Activated T-cell treated with anti-CD3 and anti-CD28 coated beads, Interleukin-2, amount 50 U/mL, for 24 hours (primary cell): Measurements from ENCODE around the gene CHST11.

Source experiments
- DNase-seq: peaks from one replicate; pipeline ENCODE4 v3.0.0-alpha.2; 2020
- H3K27ac Mint-ChIP-seq: 2 replicates; pipeline ENCODE4 v1.8.0; 2020; ENCODE audit warnings: mild to moderate bottlenecking, mixed read lengths
- H3K27me3 Mint-ChIP-seq: 2 replicates; pipeline ENCODE4 v1.8.0; 2020; ENCODE audit warnings: mixed read lengths
- H3K36me3 Mint-ChIP-seq: 2 replicates; pipeline ENCODE4 v1.8.0; 2020; ENCODE audit warnings: low read depth, mixed read lengths
- H3K4me1 Mint-ChIP-seq: 2 replicates; pipeline ENCODE4 v1.8.0; 2020; ENCODE audit warnings: low read depth, mixed read lengths
- H3K4me3 Mint-ChIP-seq: 2 replicates; pipeline ENCODE4 v1.8.0; 2020; ENCODE audit warnings: mild to moderate bottlenecking, moderate library complexity, mixed read lengths
- H3K9me3 Mint-ChIP-seq: 2 replicates; pipeline ENCODE4 v1.8.0; 2020; ENCODE audit warnings: mixed read lengths

The CHST11 gene

DNA sequence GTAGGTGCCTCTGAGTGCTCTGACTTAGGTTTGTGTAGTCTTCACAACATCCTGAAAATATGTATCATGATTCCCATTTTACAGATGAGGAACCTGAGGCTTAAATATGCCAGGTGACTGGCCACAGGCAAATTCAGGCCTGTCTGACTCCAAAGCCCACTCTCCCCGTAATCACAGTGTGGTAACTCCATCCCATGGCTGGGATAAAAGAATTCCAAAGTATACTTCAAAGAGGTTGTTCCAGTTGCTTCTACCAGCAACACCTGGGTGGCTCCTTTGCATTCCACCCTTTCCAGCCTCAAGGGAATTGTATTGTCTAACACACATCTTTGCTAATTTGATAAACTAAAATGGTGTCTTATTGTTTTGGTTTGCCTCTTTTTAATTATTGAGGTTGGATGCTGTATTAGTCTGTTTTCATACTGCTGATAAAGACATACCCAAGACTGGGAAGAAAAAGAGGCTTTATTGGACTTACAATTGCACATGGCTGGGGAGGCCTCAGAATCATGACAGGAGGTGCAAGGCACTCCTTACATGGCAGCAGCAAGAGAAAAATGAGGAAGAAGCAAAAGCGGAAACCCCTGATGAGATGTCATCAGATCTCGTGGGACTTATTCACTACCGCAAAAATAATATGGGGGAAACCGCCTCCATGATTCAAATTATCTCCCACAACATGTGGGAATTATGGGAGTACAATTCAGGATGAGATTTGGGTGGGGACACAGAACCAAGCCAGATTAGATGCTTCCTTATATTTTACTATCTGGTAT is 9.9 kb upstream of the CHST11 start:
- Mint-ChIP-seq H3K36me3 (no peaks in the 10 kb centered on the region), H3K9me3 (no peaks in the 10 kb centered on the region), H3K4me3 (no peak overlapping the region), H3K27me3 (no peaks in the 10 kb centered on the region), H3K27ac (no peak overlapping the region), H3K4me1 (no peaks in the 10 kb centered on the region)
- no peak for DNase-seq

DNA sequence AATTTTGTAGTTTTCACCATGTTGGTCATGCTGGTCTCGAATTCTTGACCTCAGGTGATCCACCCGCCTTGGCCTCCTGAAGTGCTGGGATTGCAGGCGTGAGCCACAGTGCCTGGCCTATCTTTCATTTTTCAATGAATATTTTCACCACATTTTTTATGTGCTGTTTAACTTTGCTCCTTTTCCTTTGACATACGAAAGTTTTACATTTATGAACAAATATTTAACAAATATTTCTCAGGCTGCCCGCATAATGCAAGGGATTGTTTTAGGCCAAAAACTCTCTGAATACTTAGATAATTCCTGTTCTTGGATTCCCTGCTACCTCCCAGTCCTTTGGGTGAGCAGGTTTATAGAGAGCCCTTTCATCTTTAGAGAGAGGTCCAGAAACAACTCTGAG is 8.7 kb upstream of the CHST11 start:
- no peaks in the 10 kb centered on the region for H3K36me3 Mint-ChIP-seq
- no peaks in the 10 kb centered on the region for H3K27me3 Mint-ChIP-seq
- no peak overlapping the region for H3K27ac Mint-ChIP-seq
- no peak for DNase-seq
- no peak overlapping the region for H3K4me3 Mint-ChIP-seq
- no peaks in the 10 kb centered on the region for H3K9me3 Mint-ChIP-seq
- H3K4me1 Mint-ChIP-seq: no peaks in the 10 kb centered on the region

DNA sequence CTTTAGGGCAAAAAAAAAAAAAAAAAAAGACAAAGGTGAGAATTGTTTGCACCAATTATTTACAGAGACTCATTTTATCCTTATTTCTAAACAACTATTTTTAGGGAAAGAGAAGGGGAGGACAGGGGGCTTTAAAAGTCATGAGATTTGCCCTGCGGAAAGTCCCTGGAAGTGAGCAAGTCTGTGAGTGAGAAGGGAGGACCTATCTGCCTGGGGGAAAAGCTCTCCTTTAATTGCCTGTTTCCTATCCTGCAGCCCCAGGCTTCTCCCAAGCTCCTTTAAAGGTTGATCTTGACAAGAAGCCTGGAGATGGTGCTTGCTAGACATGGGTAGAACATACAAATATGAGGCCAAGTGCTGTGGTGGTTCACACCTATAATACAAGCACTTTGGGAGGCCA is 8.3 kb upstream of the CHST11 start:
- H3K4me3 Mint-ChIP-seq: no peak overlapping the region
- H3K9me3 Mint-ChIP-seq: no peaks in the 10 kb centered on the region
- H3K4me1 Mint-ChIP-seq: no peaks in the 10 kb centered on the region
- H3K36me3 Mint-ChIP-seq: no peaks in the 10 kb centered on the region
- H3K27me3 Mint-ChIP-seq: no peaks in the 10 kb centered on the region
- no peak overlapping the region for H3K27ac Mint-ChIP-seq
- DNase-seq: no peak

DNA sequence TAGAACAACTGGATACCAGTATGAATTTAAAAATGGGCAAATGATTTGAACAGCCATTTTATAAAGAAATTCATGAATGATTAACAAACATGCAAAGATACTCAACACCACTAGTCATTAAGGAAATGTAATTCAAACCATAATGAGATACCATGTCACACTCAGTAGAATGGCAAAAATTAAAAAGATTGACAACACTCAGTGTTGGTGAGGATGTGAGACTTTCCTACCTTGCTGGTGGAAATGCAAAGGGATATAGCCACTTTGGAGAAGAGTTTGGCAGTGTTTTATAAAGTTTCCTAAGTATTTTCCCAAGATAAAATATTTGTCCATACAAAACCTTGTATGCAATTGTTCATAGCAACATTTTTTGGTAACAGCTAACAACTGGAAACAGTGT is 6.0 kb upstream of the CHST11 start:
- DNase-seq: no peak
- Mint-ChIP-seq H3K4me1 (peaks cover 8% of the 10 kb centered on the region), H3K27ac (no peak overlapping the region), H3K9me3 (no peaks in the 10 kb centered on the region), H3K4me3 (no peak overlapping the region), H3K36me3 (no peaks in the 10 kb centered on the region), H3K27me3 (no peaks in the 10 kb centered on the region)

DNA sequence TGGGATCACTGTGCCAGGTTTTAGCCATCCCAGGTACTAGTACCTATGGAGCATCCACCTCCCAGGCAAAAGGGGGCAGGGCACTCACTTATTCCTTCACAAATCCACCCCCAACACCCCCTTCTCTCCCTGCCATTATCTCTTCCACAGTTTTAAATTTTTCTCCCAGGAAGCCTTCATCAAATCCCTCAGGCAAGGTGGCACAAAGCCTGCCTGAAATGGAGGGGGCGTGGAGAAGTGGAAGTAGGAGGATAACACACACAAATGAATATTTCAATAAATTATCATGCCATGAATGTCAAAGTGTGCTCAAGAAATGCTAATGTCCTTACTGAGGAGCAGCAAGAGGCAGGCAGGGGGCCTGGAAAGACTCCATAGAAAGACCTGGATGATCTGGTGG is 4.7 kb upstream of the CHST11 start:
- H3K4me1 Mint-ChIP-seq: peaks cover 17% of the 10 kb centered on the region
- peaks cover 4% of the 10 kb centered on the region for H3K36me3 Mint-ChIP-seq
- H3K27ac Mint-ChIP-seq: no peak overlapping the region
- H3K4me3 Mint-ChIP-seq: no peak overlapping the region
- no peaks in the 10 kb centered on the region for H3K27me3 Mint-ChIP-seq
- no peaks in the 10 kb centered on the region for H3K9me3 Mint-ChIP-seq
- DNase-seq: no peak

DNA sequence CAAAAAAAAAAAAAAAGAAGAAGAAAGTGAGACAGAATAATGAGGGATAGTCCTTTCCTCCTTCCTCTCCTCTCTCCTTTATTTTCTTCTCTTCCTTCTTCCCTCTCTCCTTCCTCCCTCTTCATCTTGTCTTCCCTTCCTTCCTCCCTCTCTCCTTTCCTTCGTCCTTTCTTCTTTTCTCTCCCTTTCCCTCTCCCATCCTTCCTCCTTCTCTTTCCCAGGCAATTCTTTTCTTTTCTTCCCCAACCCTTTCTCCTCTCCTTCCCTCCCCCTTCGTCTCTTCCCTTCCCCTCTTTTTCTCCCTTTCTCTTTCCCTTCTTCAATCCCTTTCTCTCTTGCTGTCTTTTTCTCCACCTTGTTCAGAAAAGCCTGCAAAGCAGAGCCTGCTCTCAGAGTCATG is 3.6 kb upstream of the CHST11 start:
- H3K4me3 Mint-ChIP-seq: no peak overlapping the region
- H3K27ac Mint-ChIP-seq: no peak overlapping the region

DNA sequence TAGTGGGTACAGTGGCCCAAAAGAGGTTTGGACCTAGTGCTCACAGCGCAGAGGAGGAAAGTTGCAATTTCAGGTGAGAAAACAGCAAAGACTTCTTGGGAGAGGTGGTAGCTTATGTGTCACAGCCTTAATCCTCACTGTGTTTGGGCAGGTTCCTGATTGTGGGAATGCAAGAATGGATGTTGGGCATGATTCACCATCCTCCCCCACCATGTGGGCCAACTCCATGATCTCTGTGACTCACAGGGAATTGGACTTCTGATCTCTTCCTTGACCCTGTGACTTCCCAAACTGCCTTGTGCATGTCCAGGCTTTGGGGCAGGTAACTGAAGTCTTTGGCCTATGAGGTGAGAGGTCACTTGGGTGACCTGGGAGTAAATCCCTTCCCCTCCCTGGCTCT is 1.8 kb upstream of the CHST11 start:
- Mint-ChIP-seq H3K4me1 (peaks cover 29% of the 10 kb centered on the region), H3K27ac (no peak overlapping the region), H3K4me3 (no peak overlapping the region), H3K36me3 (peaks cover 28% of the 10 kb centered on the region), H3K27me3 (no peaks in the 10 kb centered on the region), H3K9me3 (no peaks in the 10 kb centered on the region)
- DNase-seq: no peak

More for the DNA sequence above, 3.6 kb upstream of the CHST11 start:
- Mint-ChIP-seq H3K4me1 (peaks cover 17% of the 10 kb centered on the region), H3K9me3 (no peaks in the 10 kb centered on the region), H3K27me3 (no peaks in the 10 kb centered on the region), H3K36me3 (peaks cover 10% of the 10 kb centered on the region)
- no peak for DNase-seq

DNA sequence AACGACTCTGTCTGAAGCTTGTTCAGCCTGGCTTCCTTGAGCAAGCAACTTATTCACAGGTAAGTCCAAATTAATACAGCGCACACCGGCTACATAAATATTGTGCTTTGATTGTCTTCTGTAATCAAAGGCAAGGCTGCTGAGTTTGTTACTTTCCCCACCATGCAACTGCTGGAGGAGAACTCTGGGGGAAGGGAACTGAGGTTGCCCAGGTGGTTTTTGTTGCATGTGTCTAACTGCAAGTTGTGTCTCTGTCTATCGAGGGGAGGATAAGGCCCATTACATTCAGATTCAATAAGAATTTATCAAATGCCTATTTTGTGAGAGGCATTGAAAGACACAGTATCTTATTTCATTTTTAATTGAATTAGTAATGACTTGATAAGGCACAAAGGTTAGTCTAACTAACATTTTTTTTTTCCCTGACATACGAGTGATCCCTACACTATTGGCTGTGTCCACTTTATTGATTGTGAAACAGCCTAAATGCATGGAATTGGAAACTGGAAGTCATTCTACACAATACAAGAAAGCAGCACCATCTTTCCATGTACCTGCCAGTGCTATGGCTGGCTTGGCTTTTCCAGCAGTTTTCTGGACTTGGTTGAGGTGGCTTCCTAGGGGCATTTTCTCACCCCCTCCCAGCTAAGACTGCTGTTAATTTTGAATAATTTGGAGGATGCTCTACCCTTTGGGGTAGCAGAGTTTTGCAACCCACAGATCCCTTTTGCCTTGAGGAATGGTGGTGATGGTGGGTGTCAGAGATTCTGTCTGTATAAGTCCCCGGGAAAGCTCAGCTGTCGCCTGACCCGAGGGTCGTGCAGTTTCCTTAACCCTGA is 951 bp upstream of the CHST11 start:
- no peak for DNase-seq
- Mint-ChIP-seq H3K9me3 (no peaks in the 10 kb centered on the region), H3K4me1 (peaks cover 37% of the 10 kb centered on the region), H3K27me3 (no peaks in the 10 kb centered on the region), H3K36me3 (peaks cover 30% of the 10 kb centered on the region), H3K4me3 (peak overlapping the region; percentile 98), H3K27ac (peak overlapping the region; percentile 93)

DNA sequence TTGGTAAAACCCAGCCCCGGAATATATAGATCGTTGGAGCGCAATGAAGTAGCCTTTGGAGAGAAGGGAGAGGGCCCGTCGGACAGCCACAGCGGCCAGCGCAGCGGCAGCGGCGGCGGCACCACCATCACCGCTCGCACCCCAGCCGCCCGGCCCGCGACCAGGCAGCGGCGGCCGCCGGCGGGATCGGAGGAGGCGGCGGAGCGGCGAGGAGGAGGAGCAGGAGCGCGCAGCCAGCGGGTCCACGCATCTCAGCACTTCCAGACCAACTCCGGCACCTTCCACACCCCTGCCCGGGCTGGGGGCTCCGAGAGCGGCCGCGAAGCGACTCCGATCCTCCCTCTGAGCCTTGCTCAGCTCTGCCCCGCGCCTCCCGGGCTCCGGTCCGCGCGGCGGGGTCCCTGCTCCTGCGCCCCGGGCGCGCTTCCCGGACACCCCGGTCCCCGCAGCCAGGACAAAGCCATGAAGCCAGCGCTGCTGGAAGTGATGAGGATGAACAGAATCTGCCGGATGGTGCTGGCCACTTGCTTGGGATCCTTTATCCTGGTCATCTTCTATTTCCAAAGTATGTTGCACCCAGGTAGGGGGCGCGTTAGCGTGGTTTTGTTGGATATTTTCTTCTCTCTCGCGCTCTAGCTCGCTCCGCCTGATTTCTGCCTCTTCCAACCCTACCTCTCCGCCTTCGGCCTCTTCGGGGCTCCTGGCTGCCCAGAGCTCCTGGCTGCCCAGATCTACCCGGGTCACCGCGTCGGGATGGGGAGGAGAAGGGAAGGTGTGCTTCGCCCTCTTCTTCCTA is 400 bp downstream of the CHST11 start:
- H3K27me3 Mint-ChIP-seq: no peaks in the 10 kb centered on the region
- H3K9me3 Mint-ChIP-seq: no peaks in the 10 kb centered on the region
- peak overlapping the region; percentile 98 for H3K4me3 Mint-ChIP-seq
- peak; percentile 80 for DNase-seq
- peak overlapping the region; percentile 95 for H3K27ac Mint-ChIP-seq
- H3K4me1 Mint-ChIP-seq: peaks cover 47% of the 10 kb centered on the region
- H3K36me3 Mint-ChIP-seq: peaks cover 30% of the 10 kb centered on the region

DNA sequence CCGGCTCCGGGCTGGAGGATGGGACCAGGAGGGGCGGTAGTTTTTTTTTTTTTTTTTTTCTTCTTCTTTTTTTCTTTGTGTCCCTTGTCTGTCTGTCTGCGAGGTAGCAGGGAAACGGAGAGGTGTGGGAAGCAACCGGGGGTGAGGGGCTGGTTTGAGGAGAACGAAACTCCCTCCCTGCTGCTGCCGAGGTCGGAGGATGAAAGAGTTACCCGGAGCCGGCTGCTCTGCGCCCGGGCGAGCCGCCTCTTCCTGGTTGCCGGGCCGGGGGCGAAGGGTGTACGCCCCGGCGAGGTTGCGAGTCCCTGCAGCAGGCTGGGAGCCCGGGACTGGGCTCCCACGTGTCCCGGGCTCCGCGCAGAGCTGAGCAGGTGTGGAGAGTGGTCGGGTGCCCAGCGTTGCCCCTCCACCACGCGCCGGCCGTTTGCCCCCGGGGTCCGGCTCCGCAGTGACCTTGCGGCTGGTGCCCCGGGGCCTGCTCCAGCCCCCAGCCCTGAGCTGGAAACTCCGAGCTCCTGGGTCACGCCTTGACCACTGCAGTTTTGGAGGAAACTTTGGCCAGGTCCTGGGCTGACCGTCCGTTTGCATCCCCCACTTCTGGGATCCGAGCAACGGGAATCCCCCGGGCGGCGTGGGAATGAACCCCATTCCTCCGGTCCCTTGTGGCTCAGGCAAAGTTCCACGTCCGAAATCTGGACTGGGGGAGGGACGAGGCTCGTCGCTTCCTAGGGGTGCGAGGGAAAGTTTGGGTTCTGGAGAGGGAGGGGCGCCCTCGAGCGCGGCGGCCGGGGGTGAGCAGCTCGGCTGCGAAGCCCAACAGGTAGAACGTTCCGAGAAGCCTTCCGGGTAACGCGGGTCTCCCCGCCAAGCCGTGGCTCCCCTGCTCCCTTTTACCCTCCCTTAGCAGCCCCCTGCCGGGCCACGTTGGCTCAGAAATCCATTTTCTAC is 1.3 kb downstream of the CHST11 start:
- peak overlapping the region; percentile 98 for H3K4me3 Mint-ChIP-seq
- peaks cover 56% of the 10 kb centered on the region for H3K4me1 Mint-ChIP-seq
- no peaks in the 10 kb centered on the region for H3K27me3 Mint-ChIP-seq
- peaks cover 30% of the 10 kb centered on the region for H3K36me3 Mint-ChIP-seq
- no peaks in the 10 kb centered on the region for H3K9me3 Mint-ChIP-seq
- peak; percentile 73 for DNase-seq
- H3K27ac Mint-ChIP-seq: peak overlapping the region; percentile 95

DNA sequence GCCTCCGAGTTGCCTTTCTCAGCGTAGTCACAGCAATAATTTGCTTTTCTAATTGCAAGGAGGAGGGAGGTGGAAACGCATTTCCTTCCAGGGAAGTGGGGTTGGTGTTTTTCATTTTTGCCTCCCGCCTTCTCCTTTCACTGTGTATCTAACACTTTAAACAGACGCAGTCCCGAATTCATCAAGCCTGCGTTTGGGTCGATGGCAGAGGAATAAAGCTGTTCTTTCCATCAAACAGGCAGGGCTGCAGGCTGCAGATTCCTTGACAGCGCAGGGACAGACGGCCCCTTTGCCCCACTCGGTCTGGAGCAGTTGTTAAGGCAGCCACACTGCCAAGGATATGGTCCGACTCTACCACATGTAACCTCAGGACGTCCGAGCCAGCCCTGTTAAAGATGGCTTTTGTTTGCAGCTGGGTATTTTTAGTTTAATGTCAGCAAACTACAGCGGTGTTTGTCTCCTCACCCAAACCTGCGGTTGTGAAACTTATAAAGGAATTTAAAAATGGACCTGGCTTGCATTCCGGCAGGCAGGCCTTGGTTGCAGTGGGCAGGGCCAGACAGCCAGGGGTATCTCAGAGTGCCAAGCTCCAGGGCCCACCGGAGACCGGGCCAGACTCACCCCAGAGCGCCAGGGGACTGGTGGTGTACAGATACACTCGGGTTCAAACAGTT is 2.1 kb downstream of the CHST11 start:
- Mint-ChIP-seq H3K9me3 (no peaks in the 10 kb centered on the region), H3K27ac (peak overlapping the region; percentile 84), H3K4me3 (peak overlapping the region; percentile 98), H3K36me3 (peaks cover 34% of the 10 kb centered on the region), H3K4me1 (peaks cover 64% of the 10 kb centered on the region), H3K27me3 (no peaks in the 10 kb centered on the region)
- peak; percentile 57 for DNase-seq

DNA sequence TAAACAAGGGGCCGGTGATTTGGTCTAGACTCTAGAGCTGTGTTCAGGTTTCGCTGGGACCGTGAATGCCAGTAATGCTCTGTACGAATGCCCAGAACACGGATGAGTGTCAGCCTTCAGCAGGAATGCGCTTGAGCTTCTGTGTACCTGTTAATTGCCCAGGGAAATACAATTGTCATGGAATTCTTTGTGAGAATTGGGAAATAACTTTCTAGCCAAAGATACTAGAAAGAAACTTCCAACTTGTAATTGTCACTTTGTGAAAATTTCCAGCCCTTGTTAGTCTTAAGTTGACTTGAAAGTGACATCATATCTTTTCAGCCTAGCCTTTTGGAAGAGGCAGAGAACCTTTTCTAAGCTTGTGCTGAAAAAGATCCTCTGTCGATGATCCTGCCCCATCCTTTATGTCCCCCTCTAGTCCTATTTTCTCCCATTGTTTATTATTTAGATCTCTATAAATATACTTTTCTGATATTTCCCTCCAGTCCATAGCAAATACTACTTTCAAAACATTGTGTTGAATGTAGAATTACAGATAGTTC is 2.7 kb downstream of the CHST11 start:
- Mint-ChIP-seq H3K9me3 (no peaks in the 10 kb centered on the region), H3K27ac (peak overlapping the region; percentile 84), H3K4me1 (peaks cover 70% of the 10 kb centered on the region), H3K27me3 (no peaks in the 10 kb centered on the region), H3K36me3 (peaks cover 34% of the 10 kb centered on the region), H3K4me3 (peak overlapping the region; percentile 98)
- DNase-seq: no peak

DNA sequence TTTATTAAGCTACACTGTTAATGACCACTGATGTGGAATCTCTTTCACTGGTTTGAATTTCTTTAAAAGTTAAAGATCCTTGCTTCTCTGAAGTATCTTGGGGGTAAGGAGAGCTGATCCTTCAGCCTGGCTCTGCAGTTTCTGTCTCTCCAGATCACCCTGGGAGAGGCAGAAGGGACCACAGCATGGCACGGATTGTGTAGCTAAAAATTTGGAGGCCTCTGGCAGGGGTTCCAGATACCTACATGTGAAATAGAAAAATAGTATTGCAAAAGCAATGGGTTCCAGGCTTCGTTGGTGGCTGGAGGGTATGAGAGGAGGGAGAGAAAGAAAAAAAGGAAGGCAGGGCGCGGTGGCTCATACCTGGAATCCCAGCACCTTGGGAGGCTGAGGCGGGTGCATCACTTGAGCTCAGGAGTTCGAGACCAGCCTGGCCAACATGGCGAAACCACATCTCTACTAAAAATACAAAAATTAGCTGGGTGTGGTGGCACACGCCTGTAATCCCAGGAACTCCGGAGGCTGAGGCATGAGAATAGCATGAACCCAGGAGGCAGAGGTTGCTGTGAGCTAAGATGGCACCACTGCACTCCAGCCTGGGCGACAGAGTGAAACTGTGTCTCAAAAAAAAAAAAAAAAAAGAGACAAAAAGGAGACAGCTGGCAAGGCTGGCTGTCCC is 3.4 kb downstream of the CHST11 start:
- Mint-ChIP-seq H3K27me3 (no peaks in the 10 kb centered on the region), H3K4me3 (peak overlapping the region; percentile 98), H3K9me3 (no peaks in the 10 kb centered on the region), H3K27ac (peak overlapping the region; percentile 84), H3K36me3 (peaks cover 38% of the 10 kb centered on the region), H3K4me1 (peaks cover 74% of the 10 kb centered on the region)
- no peak for DNase-seq
